ENCODE data around the gene DNAJB8.

DNAJB8 gene

GRCh38 chr3:128504533-128504915 is 37.8 kb upstream of the DNAJB8 start:
- DNase-seq (ENCODE audit: extremely low read depth, low read depth): no peak
- H3K4me3 ChIP-seq (replicated peaks; ENCODE audit: low read depth, low read length): no peak overlapping the region
- no peak for TF ChIP-seq CTCF (IDR thresholded peaks at IDR 0.05; ENCODE audit: low read depth, low read length, missing control alignments)

GRCh38 chr3:128503751-128504532 is 37.3 kb upstream of the DNAJB8 start:
- H3K4me3 ChIP-seq (replicated peaks; ENCODE audit: low read depth, low read length): no peak overlapping the region
- TF ChIP-seq CTCF (IDR thresholded peaks at IDR 0.05; ENCODE audit: low read depth, low read length, missing control alignments): no peak
- DNase-seq (ENCODE audit: extremely low read depth, low read depth): no peak

GRCh38 chr3:128503164-128503651 is 36.5 kb upstream of the DNAJB8 start:
- DNase-seq (ENCODE audit: extremely low read depth, low read depth): no peak
- no peak overlapping the region for H3K4me3 ChIP-seq (replicated peaks; ENCODE audit: low read depth, low read length)
- TF ChIP-seq CTCF (IDR thresholded peaks at IDR 0.05; ENCODE audit: low read depth, low read length, missing control alignments): peak; percentile 27

GRCh38 chr3:128502712-128503111 is 36.0 kb upstream of the DNAJB8 start:
- no peak for DNase-seq (ENCODE audit: extremely low read depth, low read depth)
- TF ChIP-seq CTCF (IDR thresholded peaks at IDR 0.05; ENCODE audit: low read depth, low read length, missing control alignments): no peak
- no peak overlapping the region for H3K4me3 ChIP-seq (replicated peaks; ENCODE audit: low read depth, low read length)

GRCh38 chr3:128501431-128501830 is 34.7 kb upstream of the DNAJB8 start:
- no peak for DNase-seq (ENCODE audit: extremely low read depth, low read depth)
- H3K4me3 ChIP-seq (replicated peaks; ENCODE audit: low read depth, low read length): no peak overlapping the region
- TF ChIP-seq CTCF (IDR thresholded peaks at IDR 0.05; ENCODE audit: low read depth, low read length, missing control alignments): no peak

GRCh38 chr3:128500556-128500955 is 33.9 kb upstream of the DNAJB8 start:
- H3K4me3 ChIP-seq (replicated peaks; ENCODE audit: low read depth, low read length): no peak overlapping the region
- TF ChIP-seq CTCF (IDR thresholded peaks at IDR 0.05; ENCODE audit: low read depth, low read length, missing control alignments): no peak
- DNase-seq (ENCODE audit: extremely low read depth, low read depth): no peak

Data from HFF-Myc (cell line).